PC-9 (cell line): ENCODE data around the gene CASQ2. TPM values are rescaled to one million over a fixed set of nuclear protein-coding genes. Genes with fewer than 3 reads are reported as not detected.

Source experiments
- BruUV-seq: library from RNA; stranded (reverse); fragments of 400-500 nt; replicated peaks from 2 replicates; lab custom pipeline; 2021; lab: Mats Ljungman, UMichigan
- CTCF ChIA-PET: fragments of 300-600 bp; sonication (Branson Sonifier 250); formaldehyde crosslinking; loops from one replicate; lab custom pipeline; 2022; ENCODE audit warnings: antibody characterized with exemption; lab: Charles Lee
- POLR2A ChIA-PET: fragments of 300-600 bp; sonication (Branson Sonifier 250); formaldehyde crosslinking; loops from one replicate; lab custom pipeline; 2022; ENCODE audit warnings: antibody characterized with exemption; ENCODE audit not compliant: unreplicated experiment; lab: Charles Lee
- DNase-seq, 2 experiments: peaks; one replicate each; pipeline versions ENCODE4 v3.0.0 to v3.0.0-alpha.2; 2015 to 2022; ENCODE audit warnings: mixed read lengths in 1 of 2
- H2AFZ ChIP-seq: fragments of 200-600 bp; sonication (generic); 2 replicates; pipeline ENCODE4 v1.8.1; 2017; ENCODE audit warnings: antibody characterized with exemption
- H3F3A ChIP-seq: fragments of 200-600 bp; sonication (generic); 2 replicates; pipeline ENCODE4 v1.8.1; 2017; ENCODE audit warnings: antibody characterized with exemption, mild to moderate bottlenecking, low read depth; ENCODE audit not compliant: insufficient read depth
- H3K27ac ChIP-seq: fragments of 200-600 bp; sonication (generic); 2 replicates; pipeline ENCODE4 v1.6.1; 2016; ENCODE audit warnings: mixed run types
- H3K27me3 ChIP-seq: fragments of 200-600 bp; sonication (generic); 2 replicates; pipeline ENCODE4 v1.6.1; 2016; ENCODE audit warnings: low read depth, mixed run types; ENCODE audit not compliant: insufficient read depth
- H3K36me3 ChIP-seq: fragments of 200-600 bp; sonication (generic); 2 replicates; pipeline ENCODE4 v1.6.1; 2016; ENCODE audit warnings: low read depth, mixed run types
- H3K4me1 ChIP-seq: fragments of 200-600 bp; sonication (generic); replicated peaks from 2 replicates; pipeline ENCODE4 v1.6.1; 2016; ENCODE audit warnings: mixed run types; ENCODE audit not compliant: insufficient read depth
- H3K4me2 ChIP-seq: fragments of 200-600 bp; sonication (generic); 2 replicates; pipeline ENCODE4 v1.6.1; 2017; ENCODE audit warnings: mixed run types
- H3K4me3 ChIP-seq: fragments of 200-600 bp; sonication (generic); 2 replicates; pipeline ENCODE4 v1.6.1; 2016; ENCODE audit warnings: mixed run types
- H3K79me2 ChIP-seq: fragments of 200-600 bp; sonication (generic); 2 replicates; pipeline ENCODE4 v1.6.1; 2017; ENCODE audit warnings: low read depth, mixed run types
- H3K9me2 ChIP-seq: fragments of 200-600 bp; sonication (generic); 2 replicates; pipeline ENCODE4 v1.8.1; 2017; ENCODE audit warnings: mild to moderate bottlenecking; ENCODE audit not compliant: insufficient read depth
- H3K9me3 ChIP-seq: fragments of 200-600 bp; sonication (generic); 2 replicates; pipeline ENCODE4 v1.8.1; 2016; ENCODE audit warnings: low read depth; ENCODE audit not compliant: insufficient read depth
- H4K20me1 ChIP-seq: fragments of 200-600 bp; sonication (generic); 2 replicates; pipeline ENCODE4 v1.8.1; 2017; ENCODE audit not compliant: insufficient read depth
- CTCF ChIP-seq: fragments of 200-600 bp; sonication (generic); conservative IDR thresholded peaks from 2 replicates; pipeline ENCODE4 v1.6.1; 2017; ENCODE audit warnings: mixed run types, antibody characterized with exemption, mild to moderate bottlenecking, moderate library complexity
- EZH2 ChIP-seq: fragments of 200-600 bp; sonication (generic); IDR thresholded peaks from 2 replicates; pipeline ENCODE4 v1.8.0; 2017; ENCODE audit warnings: antibody characterized with exemption, low read depth
- intact Hi-C: fragments of 100-400 bp; cut with micrococcal nuclease; formaldehyde crosslinking; loops from one replicate; pipeline ENCODE4 v1.10.0; 2022; ENCODE audit not compliant: unreplicated experiment
- total RNA-seq: library from RNA; stranded (reverse); gene quantifications from 2 replicates; pipeline ENCODE4 v1.2.3, GENCODE V29; 2021

The CASQ2 gene
- total RNA-seq, 1 experiment from 2014 or later, result not detected

DNA sequence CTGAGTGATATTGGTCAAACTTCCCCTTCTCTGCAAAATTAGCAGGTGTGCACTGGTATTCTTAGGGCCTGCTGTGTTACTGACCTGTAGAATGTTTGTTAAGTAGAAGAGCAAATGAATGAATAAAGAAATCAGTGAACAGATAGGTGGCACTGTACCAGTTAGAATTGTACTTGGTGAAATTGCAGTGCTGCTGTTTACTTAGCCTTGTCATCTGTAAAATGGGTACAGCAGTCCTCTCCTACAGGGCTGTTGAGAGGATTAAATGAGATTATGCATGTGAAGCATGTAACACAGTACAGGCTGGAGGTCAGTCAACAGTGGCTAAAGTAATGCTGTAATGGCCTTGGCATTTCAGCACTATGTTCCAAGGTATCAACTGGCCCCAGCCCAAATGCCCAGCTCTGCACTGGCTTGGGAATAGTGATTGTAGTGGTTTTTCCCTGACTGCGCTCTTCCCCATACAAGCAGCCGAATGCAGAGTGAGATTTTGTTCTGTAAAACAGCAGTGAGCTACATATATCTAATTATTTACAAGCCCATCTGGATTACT, 116.2 kb downstream of the CASQ2 start:
- Histone ChIP-seq H3K27me3 (no peaks in the 10 kb centered on the region), H3K4me2 (no peak overlapping the region), H3K9me3 (no peaks in the 10 kb centered on the region), H3K79me2 (peaks cover 77% of the 10 kb centered on the region), H3K4me1 (no peaks in the 10 kb centered on the region), H3F3A (no peaks in the 10 kb centered on the region; the same call in none of the 2 replicates), H3K27ac (no peak overlapping the region), H3K9me2 (no peaks in the 10 kb centered on the region; the same call in 1 of the 2 replicates), H2AFZ (no peak overlapping the region), H3K36me3 (peaks cover 45% of the 10 kb centered on the region), H4K20me1 (no peaks in the 10 kb centered on the region), H3K4me3 (no peak overlapping the region)
- TF ChIP-seq CTCF, result no peak
- TF ChIP-seq EZH2, result no peak
- intact Hi-C loops, result no loop called here
- BruUV-seq, result no TSS peak
- ChIA-PET POLR2A (no interaction called here), CTCF (interaction anchor here (0.6 kb wide), 1 partner anchor 11 kb away, joined by 5 read pairs; the partner anchor contains the start of gene VANGL1)
- no peak for DNase-seq

GRCh38 chr1:115651391-115651790, 117.1 kb downstream of the CASQ2 start:
- no peak for DNase-seq
- H3K27me3 ChIP-seq, result no peaks in the 10 kb centered on the region
- no peak overlapping the region for H3K27ac ChIP-seq
- intact Hi-C loops, result no loop called here
- peaks cover 41% of the 10 kb centered on the region for H3K36me3 ChIP-seq
- BruUV-seq, result no TSS peak
- H4K20me1 ChIP-seq, result no peaks in the 10 kb centered on the region
- H3K9me2 ChIP-seq, result no peaks in the 10 kb centered on the region
- CTCF ChIA-PET, result no interaction called here
- peaks cover 78% of the 10 kb centered on the region for H3K79me2 ChIP-seq
- no peaks in the 10 kb centered on the region for H3K9me3 ChIP-seq
- H3F3A ChIP-seq, result no peaks in the 10 kb centered on the region; the same call in none of the 2 replicates
- TF ChIP-seq CTCF (no peak), EZH2 (no peak)
- 0 out of 2 replicates have a peak, but pooled peaks cover 4% of the 10 kb centered on the region for H3K4me1 ChIP-seq
- POLR2A ChIA-PET, result no interaction called here
- no peak overlapping the region for H3K4me3 ChIP-seq
- no peak overlapping the region for H3K4me2 ChIP-seq
- H2AFZ ChIP-seq, result no peak overlapping the region

- Histone ChIP-seq H2AFZ (no peak overlapping the region), H3F3A (no peaks in the 10 kb centered on the region; the same call in none of the 2 replicates), H3K4me3 (no peak overlapping the region), H3K36me3 (peaks cover 41% of the 10 kb centered on the region), H3K27ac (no peak overlapping the region), H3K9me3 (no peaks in the 10 kb centered on the region), H3K9me2 (no peaks in the 10 kb centered on the region), H3K4me2 (no peak overlapping the region), H3K27me3 (no peaks in the 10 kb centered on the region), H3K4me1 (peaks cover 6% of the 10 kb centered on the region; the same call in 1 of the 2 replicates), H4K20me1 (no peaks in the 10 kb centered on the region), H3K79me2 (peaks cover 82% of the 10 kb centered on the region)
- intact Hi-C loops, result no loop called here
- BruUV-seq, result no TSS peak
- DNase-seq, result no peak
- POLR2A ChIA-PET, result no interaction called here
- CTCF ChIA-PET, result no interaction called here
- TF ChIP-seq EZH2 (no peak), CTCF (no peak)
These were observed 117.6 kb downstream of the CASQ2 start for GRCh38 chr1:115650961-115651360.

Other genes with a start within 250 kb of the CASQ2 start
- gene VANGL1, start 126.7 kb downstream of the CASQ2 start, total RNA-seq, result 33.4 and 43.0 TPM in 2 replicates
- not detected in 2 replicates for gene NHLH2, start 72.4 kb upstream of the CASQ2 start, total RNA-seq
- 1.8 and 4.5 TPM in 2 replicates for gene SLC22A15, start 207.8 kb upstream of the CASQ2 start, total RNA-seq